Kidney (tissue), 14 donors: Measurements from ENCODE around the gene TSPAN4. TPM values are rescaled to one million over a fixed set of nuclear protein-coding genes. Genes with fewer than 3 reads are reported as not detected.

Experiments used
- DNase-seq, 5 donors: peaks; one replicate each; pipeline ENCODE4 v3.0.0-alpha.2; 2013 to 2020
- FAIRE-seq: peaks from 2 replicates; lab custom pipeline; 2012; peaks lifted over from hg19 to GRCh38; lab: Jason Lieb, UNC
- H3K27ac ChIP-seq, 2 donors: one replicate each; pipeline ENCODE4 v1.7.0; 2013; ENCODE audit warnings: low read depth in 2 of 2, low read length in 2 of 2, inconsistent platforms in 1 of 2
- H3K27me3 ChIP-seq: one replicate; pipeline ENCODE4 v1.7.1; 2013; ENCODE audit warnings: low read length, inconsistent platforms; ENCODE audit not compliant: control insufficient read depth, insufficient read depth
- H3K36me3 ChIP-seq, 3 donors: one replicate each; pipeline versions ENCODE4 v1.7.0 to v1.7.1; 2013; ENCODE audit warnings: low read length in 3 of 3, control low read depth in 1 of 3, inconsistent platforms in 1 of 3; ENCODE audit not compliant: insufficient read depth in 3 of 3, control insufficient read depth in 2 of 3
- H3K4me1 ChIP-seq, 3 donors: one replicate each; pipeline versions ENCODE4 v1.7.0 to v1.7.1; 2013; ENCODE audit warnings: low read length in 3 of 3, inconsistent platforms in 1 of 3, low read depth in 1 of 3; ENCODE audit not compliant: control insufficient read depth in 2 of 3, insufficient read depth in 2 of 3
- H3K4me3 ChIP-seq, 3 donors: one replicate each; pipeline versions ENCODE4 v1.7.0 to v1.8.1; 2013; ENCODE audit warnings: low read length in 3 of 3, control low read depth in 1 of 3, inconsistent platforms in 1 of 3
- H3K9ac ChIP-seq, 3 donors: one replicate each; pipeline versions ENCODE4 v1.7.0 to v1.7.1; 2013; ENCODE audit warnings: low read length in 3 of 3, control low read depth in 1 of 3, inconsistent platforms in 1 of 3
- H3K9me3 ChIP-seq, 3 donors: one replicate each; pipeline versions ENCODE4 v1.7.0 to v1.7.1; 2013; ENCODE audit warnings: low read length in 3 of 3, control low read depth in 1 of 3, inconsistent platforms in 1 of 3; ENCODE audit not compliant: control insufficient read depth in 2 of 3, insufficient read depth in 1 of 3
- CTCF ChIP-seq: IDR thresholded peaks from 3 replicates; pipeline ENCODE4 v1.5.1; 2012; ENCODE audit warnings: mild to moderate bottlenecking, moderate library complexity, borderline replicate concordance; ENCODE audit not compliant: insufficient read depth; ENCODE audit errors: extremely low read depth
- intact Hi-C: fragments of 100-400 bp; cut with DNase I; formaldehyde crosslinking; loops from one replicate; pipeline ENCODE4 v1.11.1; 2022
- polyA plus RNA-seq: library from polyadenylated mRNA; stranded (reverse); fragments of 350-450 nt; fragmentation: Illumina TruSeq; extraction: RNeasy Lipid Tissue Mini Kit (QIAGEN cat#74804); gene quantifications from one replicate; pipeline ENCODE4 v1.2.3, GENCODE V29; 2014; ENCODE audit warnings: low read depth, low replicate concordance; ENCODE audit not compliant: insufficient read depth
- total RNA-seq: library from RNA; stranded (reverse); fragmentation: NEBNext Ultra II Directional; extraction: Animal tissue kit (Norgen Biotek cat#: 25700); gene quantifications from one replicate; pipeline ENCODE4 v1.2.1, GENCODE V29; 2021
- donor health status: control.
- donor health status: control.
- donor health status: control.
- donor health status: control.
- donor health status: control.
- donor health status: DM: yes; HTN: yes; CAD: no.
- donor health status: Normal renal cell carcinoma (clear cell type).

TSPAN4 gene
- total and polyA plus RNA-seq, 2 donors from 2014 or later = 81.2 to 104 TPM

- peak overlapping the region; percentile 46 to 84 (median 78) for H3K4me3 ChIP-seq
- H3K9ac ChIP-seq = peak overlapping the region in 2 of 3 donors; percentile 20 to 82
- peaks cover 0 to 29% (median 22%) of the 10 kb centered on the region in 3 donors for H3K4me1 ChIP-seq
- H3K27ac ChIP-seq = peak overlapping the region; percentile 85 to 92
- FAIRE-seq (no peak), DNase-seq (peak in 1 of 5 donors; percentile 93)
- intact Hi-C loops = no loop called here
- H3K27me3 ChIP-seq = no peaks in the 10 kb centered on the region
- peaks cover 0 to 4% (median 0%) of the 10 kb centered on the region in 3 donors for H3K36me3 ChIP-seq
- H3K9me3 ChIP-seq = no peaks in the 10 kb centered on the region
- TF ChIP-seq CTCF = no peak
These were observed 21.8 kb upstream of the TSPAN4 start for GRCh38 chr11:820655-821511.

GRCh38 chr11:821512-822371, 20.9 kb upstream of the TSPAN4 start:
- peaks cover 0 to 4% (median 0%) of the 10 kb centered on the region in 3 donors for H3K36me3 ChIP-seq
- peak overlapping the region in 1 of 3 donors; percentile 82 for H3K9ac ChIP-seq
- peak overlapping the region in 2 of 3 donors; percentile 7 to 84 for H3K4me3 ChIP-seq
- intact Hi-C loops = no loop called here
- H3K27ac ChIP-seq = peak overlapping the region; percentile 85 to 90
- FAIRE-seq (no peak), DNase-seq (no peak)
- no peaks in the 10 kb centered on the region for H3K9me3 ChIP-seq
- peaks cover 0 to 29% (median 22%) of the 10 kb centered on the region in 3 donors for H3K4me1 ChIP-seq
- H3K27me3 ChIP-seq = no peaks in the 10 kb centered on the region
- TF ChIP-seq CTCF = no peak

DNA sequence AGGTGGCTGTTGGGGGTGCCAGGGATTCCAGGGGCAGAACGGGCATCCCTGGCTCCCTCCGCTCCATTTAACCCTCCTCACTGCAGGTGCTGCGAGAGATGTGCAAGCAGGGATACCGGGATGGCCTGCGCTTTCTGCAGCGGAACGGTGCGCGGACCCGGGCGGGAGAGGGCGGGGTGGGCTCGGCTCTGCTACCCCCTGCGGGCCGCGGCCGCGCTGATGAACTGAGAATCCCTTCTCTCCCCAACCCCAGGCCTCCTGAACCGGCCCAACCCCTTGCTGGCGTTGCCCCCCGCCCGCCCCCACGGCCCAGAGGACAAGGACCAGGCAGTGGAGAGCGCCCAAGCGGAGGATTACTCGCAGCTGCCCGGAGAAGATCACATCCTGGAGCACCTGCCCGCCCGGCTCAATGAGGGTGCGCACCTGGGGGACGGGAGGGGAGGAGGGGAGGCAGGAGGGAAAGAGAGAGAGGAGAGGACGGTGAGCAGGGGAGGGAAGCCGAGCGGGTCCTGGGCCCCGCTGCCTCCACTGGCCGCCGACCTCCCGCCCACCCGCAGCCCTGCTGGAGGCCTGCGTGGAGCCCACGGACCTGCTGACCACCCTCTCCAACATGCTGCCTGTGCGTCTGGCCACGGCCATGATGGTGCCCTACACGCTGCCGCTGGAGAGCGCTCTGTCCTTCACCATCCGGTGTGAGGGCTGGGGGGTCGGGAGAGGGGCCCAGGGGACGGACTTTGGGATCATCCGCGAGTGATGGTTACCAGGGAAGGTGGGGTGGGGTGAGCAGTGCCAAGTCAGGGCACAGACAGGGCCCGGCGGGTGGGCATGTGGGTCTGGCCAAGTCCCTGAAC, 19.0 kb upstream of the TSPAN4 start:
- Histone ChIP-seq H3K9ac (no peak overlapping the region), H3K27ac (no peak overlapping the region), H3K36me3 (peaks cover 0 to 4% (median 0%) of the 10 kb centered on the region in 3 donors), H3K27me3 (no peaks in the 10 kb centered on the region), H3K4me3 (no peak overlapping the region), H3K9me3 (no peaks in the 10 kb centered on the region), H3K4me1 (peaks cover 0 to 39% (median 27%) of the 10 kb centered on the region in 3 donors)
- FAIRE-seq (no peak), DNase-seq (no peak)
- intact Hi-C loops = no loop called here
- TF ChIP-seq CTCF = no peak
